RPMI8226 (cell line): ENCODE results near the gene ZIC3.

Source experiments
- DNase-seq: peaks from one replicate; pipeline ENCODE4 v3.0.0-alpha.2; 2015

ZIC3 gene

GRCh38 chrX:137574102-137574783, 8.3 kb downstream of the ZIC3 start:
- DNase-seq = no peak

GRCh38 chrX:137574784-137575293, 8.9 kb downstream of the ZIC3 start:
- DNase-seq = no peak

- DNase-seq = no peak
Observed at GRCh38 chrX:137575596-137576255, 9.8 kb downstream of the ZIC3 start.

GRCh38 chrX:137587151-137587550, 21.2 kb downstream of the ZIC3 start:
- DNase-seq = no peak

GRCh38 chrX:137600769-137601168, 34.8 kb downstream of the ZIC3 start:
- DNase-seq = no peak
